Neutrophil (primary cell): Measurements from ENCODE around the gene SLIT3.

ENCODE experiments used
- H3K27ac ChIP-seq: fragments of 200-600 bp; sonication (generic); 2 replicates; pipeline ENCODE4 v1.5.1; 2016; ENCODE audit warnings: mild to moderate bottlenecking, moderate library complexity
- H3K27me3 ChIP-seq: fragments of 200-600 bp; sonication (generic); 2 replicates; pipeline ENCODE4 v1.6.0; 2016; ENCODE audit warnings: mild to moderate bottlenecking
- H3K36me3 ChIP-seq: fragments of 200-600 bp; sonication (generic); 2 replicates; pipeline ENCODE4 v1.5.1; 2017
- H3K4me1 ChIP-seq, 2 experiments: fragments of 200-600 bp in 1 of 2; sonication (generic) in 1 of 2; 1 replicate in 1 of 2; 2 replicates in 1 of 2; pipeline versions ENCODE4 v1.5.1 to v1.6.1; 2013 to 2016; ENCODE audit warnings: low read depth in 1 of 2, low read length in 1 of 2, mild to moderate bottlenecking in 1 of 2, moderate library complexity in 1 of 2; ENCODE audit not compliant: control insufficient read depth in 1 of 2, insufficient read depth in 1 of 2
- H3K4me3 ChIP-seq, 2 experiments: fragments of 200-600 bp in 1 of 2; sonication (generic) in 1 of 2; 1 replicate in 1 of 2; 2 replicates in 1 of 2; pipeline ENCODE4 v1.5.1; 2013 to 2016; ENCODE audit warnings: low read depth in 1 of 2, low read length in 1 of 2, mild to moderate bottlenecking in 1 of 2, moderate library complexity in 1 of 2
- H3K9me3 ChIP-seq: fragments of 200-600 bp; sonication (generic); 2 replicates; pipeline ENCODE4 v1.5.1; 2016
- CTCF ChIP-seq: fragments of 200-600 bp; sonication (generic); IDR thresholded peaks from 2 replicates; pipeline ENCODE4 v1.5.1; 2016; ENCODE audit warnings: antibody characterized with exemption

The SLIT3 gene

GRCh38 chr5:169100735-169101075 lies 200.2 kb downstream of the SLIT3 start:
- no peaks in the 10 kb centered on the region for H3K4me1 ChIP-seq

GRCh38 chr5:169099801-169100734 lies 200.9 kb downstream of the SLIT3 start:
- H3K27me3 ChIP-seq = no peaks in the 10 kb centered on the region
- H3K4me1 ChIP-seq = no peaks in the 10 kb centered on the region
- H3K36me3 ChIP-seq = no peaks in the 10 kb centered on the region
- TF ChIP-seq CTCF = no peak
- H3K4me3 ChIP-seq = no peak overlapping the region
- no peak overlapping the region for H3K27ac ChIP-seq
- H3K9me3 ChIP-seq = no peaks in the 10 kb centered on the region

More at GRCh38 chr5:169100735-169101075, 200.2 kb downstream of the SLIT3 start:
- Histone ChIP-seq H3K9me3 (no peaks in the 10 kb centered on the region), H3K4me3 (no peak overlapping the region), H3K27ac (no peak overlapping the region), H3K27me3 (no peaks in the 10 kb centered on the region), H3K36me3 (no peaks in the 10 kb centered on the region)
- no peak for TF ChIP-seq CTCF

- H3K4me3 ChIP-seq = no peak overlapping the region
Observed at GRCh38 chr5:169098331-169099121, 202.4 kb downstream of the SLIT3 start.

GRCh38 chr5:169097374-169098326 lies 203.3 kb downstream of the SLIT3 start:
- H3K4me1 ChIP-seq = no peaks in the 10 kb centered on the region
- no peaks in the 10 kb centered on the region for H3K9me3 ChIP-seq
- no peaks in the 10 kb centered on the region for H3K36me3 ChIP-seq
- no peak overlapping the region for H3K4me3 ChIP-seq
- no peak overlapping the region for H3K27ac ChIP-seq
- no peak for TF ChIP-seq CTCF
- H3K27me3 ChIP-seq = no peaks in the 10 kb centered on the region

More at GRCh38 chr5:169098331-169099121, 202.4 kb downstream of the SLIT3 start:
- H3K9me3 ChIP-seq = no peaks in the 10 kb centered on the region
- no peaks in the 10 kb centered on the region for H3K27me3 ChIP-seq
- H3K27ac ChIP-seq = no peak overlapping the region
- no peaks in the 10 kb centered on the region for H3K4me1 ChIP-seq
- TF ChIP-seq CTCF = no peak
- no peaks in the 10 kb centered on the region for H3K36me3 ChIP-seq

GRCh38 chr5:169095976-169096375 lies 205.0 kb downstream of the SLIT3 start:
- H3K27ac ChIP-seq = no peak overlapping the region
- H3K4me1 ChIP-seq = no peaks in the 10 kb centered on the region
- TF ChIP-seq CTCF = no peak
- H3K36me3 ChIP-seq = no peaks in the 10 kb centered on the region
- no peaks in the 10 kb centered on the region for H3K9me3 ChIP-seq
- H3K27me3 ChIP-seq = no peaks in the 10 kb centered on the region
- no peak overlapping the region for H3K4me3 ChIP-seq
